GM23248 (cell line): ENCODE data around the gene FAM171A1. TPM values are rescaled to one million over a fixed set of nuclear protein-coding genes. Genes with fewer than 3 reads are reported as not detected.
A peak's percentile ranks its signal among the peaks of the same experiment; 100 is the strongest.

Experiments
- DNase-seq: peaks from one replicate; pipeline ENCODE4 v3.0.0-alpha.2; 2015
- H2AFZ ChIP-seq: fragments of 200-600 bp; sonication (generic); 2 replicates; pipeline ENCODE4 v1.6.1; 2016; ENCODE audit warnings: antibody characterized with exemption
- H3F3A ChIP-seq: fragments of 200-600 bp; sonication (generic); 2 replicates; pipeline ENCODE4 v1.6.1; 2016; ENCODE audit warnings: mild to moderate bottlenecking, antibody characterized with exemption, mixed run types; ENCODE audit not compliant: insufficient read depth
- H3K27ac ChIP-seq: fragments of 200-600 bp; sonication (generic); 2 replicates; pipeline ENCODE4 v1.5.1; 2016; ENCODE audit warnings: mild to moderate bottlenecking
- H3K27me3 ChIP-seq: fragments of 200-600 bp; sonication (generic); replicated peaks from 2 replicates; pipeline ENCODE4 v1.6.1; 2016; ENCODE audit warnings: mild to moderate bottlenecking; ENCODE audit not compliant: insufficient read depth
- H3K36me3 ChIP-seq: fragments of 200-600 bp; sonication (generic); 2 replicates; pipeline ENCODE4 v1.6.1; 2016; ENCODE audit warnings: low read depth, mild to moderate bottlenecking
- H3K4me1 ChIP-seq: fragments of 200-600 bp; sonication (generic); 2 replicates; pipeline ENCODE4 v1.6.1; 2016; ENCODE audit warnings: mild to moderate bottlenecking; ENCODE audit not compliant: insufficient read depth
- H3K4me2 ChIP-seq: fragments of 200-600 bp; sonication (generic); one replicate; pipeline ENCODE4 v1.6.1; 2016; ENCODE audit warnings: mild to moderate bottlenecking; ENCODE audit not compliant: unreplicated experiment
- H3K4me3 ChIP-seq: fragments of 200-600 bp; sonication (generic); 2 replicates; pipeline ENCODE4 v1.5.1; 2016; ENCODE audit warnings: mild to moderate bottlenecking
- H3K79me2 ChIP-seq: fragments of 200-600 bp; sonication (generic); 2 replicates; pipeline ENCODE4 v1.6.1; 2016; ENCODE audit warnings: mild to moderate bottlenecking; ENCODE audit not compliant: insufficient read depth
- H3K9ac ChIP-seq: fragments of 200-600 bp; sonication (generic); 2 replicates; pipeline ENCODE4 v1.6.1; 2016; ENCODE audit warnings: mild to moderate bottlenecking
- H3K9me2 ChIP-seq: fragments of 200-600 bp; sonication (generic); 2 replicates; pipeline ENCODE4 v1.6.1; 2016; ENCODE audit warnings: mixed run types, mild to moderate bottlenecking, moderate library complexity; ENCODE audit not compliant: insufficient read depth
- H3K9me3 ChIP-seq: fragments of 200-600 bp; sonication (generic); one replicate; pipeline ENCODE4 v1.6.1; 2017; ENCODE audit warnings: low read depth
- H4K20me1 ChIP-seq: fragments of 200-600 bp; sonication (generic); 2 replicates; pipeline ENCODE4 v1.6.0; 2016; ENCODE audit not compliant: insufficient read depth
- EZH2 ChIP-seq: fragments of 200-600 bp; sonication (generic); IDR thresholded peaks from 2 replicates; pipeline ENCODE4 v1.6.1; 2018; ENCODE audit warnings: antibody characterized with exemption, mild to moderate bottlenecking; ENCODE audit not compliant: insufficient read depth, poor library complexity, severe bottlenecking
- EZH2phosphoT487 ChIP-seq: fragments of 200-600 bp; sonication (generic); IDR thresholded peaks from 2 replicates; pipeline ENCODE4 v1.6.1; 2018; ENCODE audit warnings: antibody characterized with exemption, moderate library complexity, mild to moderate bottlenecking, low read depth; ENCODE audit not compliant: insufficient read depth
- WGBS, 2 experiments: methylation state at CpG; one replicate each; pipeline ENCODE4 v1.1.6; 2015 to 2017; ENCODE audit warnings: low lambda C conversion rate in 2 of 2, low coverage in 1 of 2; ENCODE audit errors: missing lambda C conversion rate in 2 of 2; 5-methylcytosine and 5-hydroxymethylcytosine counted together
- in situ Hi-C: fragments of 300-500 bp; cut with MboI; formaldehyde crosslinking; loops from 2 replicates; pipeline ENCODE4 v1.15.0; 2020
- polyA plus RNA-seq: library from polyadenylated mRNA; unstranded; fragments of >200 nt; fragmentation: Nextera tagmentation; extraction: Ambion mirVana; gene quantifications from 2 replicates; pipeline ENCODE4 v1.2.1, GENCODE V29; 2016
- total RNA-seq: library from RNA; depleted of rRNA; stranded (reverse); fragments of >200 nt; shearing (Covaris generic); gene quantifications from 2 replicates; pipeline ENCODE4 v1.2.3, GENCODE V29; 2014

FAM171A1 gene
- total and polyA plus RNA-seq, 2 experiments from 2014 or later = 11.2 to 25.2 TPM

- H3K79me2 ChIP-seq = peaks cover 28% of the 10 kb centered on the region
- H2AFZ ChIP-seq = no peak overlapping the region
- no peak overlapping the region for H3K4me3 ChIP-seq
- no peak overlapping the region for H3K4me2 ChIP-seq
- peaks cover 46% of the 10 kb centered on the region for H3F3A ChIP-seq
- H3K9me2 ChIP-seq = no peaks in the 10 kb centered on the region
- H3K27ac ChIP-seq = no peak overlapping the region
- no peaks in the 10 kb centered on the region for H3K9me3 ChIP-seq
- H3K36me3 ChIP-seq = no peaks in the 10 kb centered on the region
- no peak for TF ChIP-seq EZH2phosphoT487
- no peak for TF ChIP-seq EZH2
- in situ Hi-C loops = no loop called here
- H3K9ac ChIP-seq = no peak overlapping the region
- 29 to 34% methylated on average over 6 of the region's 6 CpGs for WGBS, 2 experiments
- no peaks in the 10 kb centered on the region for H3K27me3 ChIP-seq
- no peaks in the 10 kb centered on the region for H4K20me1 ChIP-seq
- peak; percentile 44 for DNase-seq
- H3K4me1 ChIP-seq = peaks cover 48% of the 10 kb centered on the region
Measured at GRCh38 chr10:15324611-15325010, 46.5 kb downstream of the FAM171A1 start.

GRCh38 chr10:15324113-15324512 lies 47.0 kb downstream of the FAM171A1 start:
- no peaks in the 10 kb centered on the region for H3K9me2 ChIP-seq
- H3F3A ChIP-seq = peaks cover 46% of the 10 kb centered on the region
- H3K4me2 ChIP-seq = no peak overlapping the region
- no peak for DNase-seq
- TF ChIP-seq EZH2 (no peak), EZH2phosphoT487 (no peak)
- peaks cover 48% of the 10 kb centered on the region for H3K4me1 ChIP-seq
- no peaks in the 10 kb centered on the region for H3K27me3 ChIP-seq
- no peaks in the 10 kb centered on the region for H3K9me3 ChIP-seq
- H3K27ac ChIP-seq = no peak overlapping the region
- no peak overlapping the region for H3K9ac ChIP-seq
- H2AFZ ChIP-seq = no peak overlapping the region
- in situ Hi-C loops = no loop called here
- WGBS, 2 experiments = 47 to 48% methylated on average over 8 of the region's 8 CpGs
- H3K36me3 ChIP-seq = no peaks in the 10 kb centered on the region
- peaks cover 29% of the 10 kb centered on the region for H3K79me2 ChIP-seq
- H4K20me1 ChIP-seq = no peaks in the 10 kb centered on the region
- no peak overlapping the region for H3K4me3 ChIP-seq

GRCh38 chr10:15322356-15322755 lies 48.7 kb downstream of the FAM171A1 start:
- H3K9ac ChIP-seq = no peak overlapping the region
- no peak for DNase-seq
- H3K36me3 ChIP-seq = no peaks in the 10 kb centered on the region
- no peak for TF ChIP-seq EZH2
- no peak for TF ChIP-seq EZH2phosphoT487
- H3K4me3 ChIP-seq = no peak overlapping the region
- no peaks in the 10 kb centered on the region; the same call in 1 of the 2 replicates for H4K20me1 ChIP-seq
- no peaks in the 10 kb centered on the region for H3K9me3 ChIP-seq
- H2AFZ ChIP-seq = no peak overlapping the region
- no peak overlapping the region for H3K27ac ChIP-seq
- WGBS, 2 experiments = 21 to 49% methylated on average over 2 of the region's 2 CpGs
- H3K9me2 ChIP-seq = no peaks in the 10 kb centered on the region
- no peaks in the 10 kb centered on the region for H3K27me3 ChIP-seq
- H3K79me2 ChIP-seq = peaks cover 31% of the 10 kb centered on the region
- peaks cover 46% of the 10 kb centered on the region for H3F3A ChIP-seq
- in situ Hi-C loops = no loop called here
- H3K4me2 ChIP-seq = peak overlapping the region; percentile 14
- peaks cover 48% of the 10 kb centered on the region for H3K4me1 ChIP-seq

- in situ Hi-C loops = no loop called here
- H3K79me2 ChIP-seq = peaks cover 29% of the 10 kb centered on the region
Measured at GRCh38 chr10:15321431-15322341, 49.4 kb downstream of the FAM171A1 start.

More at GRCh38 chr10:15321431-15322341, 49.4 kb downstream of the FAM171A1 start:
- Histone ChIP-seq H3K9me2 (no peaks in the 10 kb centered on the region), H3K27ac (peak overlapping the region; percentile 23), H3K4me1 (peaks cover 48% of the 10 kb centered on the region), H4K20me1 (no peaks in the 10 kb centered on the region; the same call in 1 of the 2 replicates), H3K9me3 (no peaks in the 10 kb centered on the region), H3K9ac (no peak overlapping the region), H3K4me2 (peak overlapping the region; percentile 14), H3K27me3 (no peaks in the 10 kb centered on the region), H3F3A (peaks cover 44% of the 10 kb centered on the region), H3K4me3 (peak overlapping the region; percentile 16; the same call in 1 of the 2 replicates), H3K36me3 (no peaks in the 10 kb centered on the region), H2AFZ (no peak overlapping the region)
- peak; percentile 64 for DNase-seq
- TF ChIP-seq EZH2phosphoT487 = no peak
- WGBS, 2 experiments = 23 to 26% methylated on average over 6 of the region's 6 CpGs
